ENCODE measurements around the gene DISP2. TPM values are rescaled to one million over a fixed set of nuclear protein-coding genes. Genes with fewer than 3 reads are reported as not detected.

DISP2 gene
- total and polyA plus RNA-seq, 9 of the 15 experiments (the other 6 are each of a cell fraction or from before 2014, with no cell fraction given) = 0.06 to 0.89 (median 0.15) TPM; not detected in 1

GRCh38 chr15:40339621-40339945, 18.4 kb upstream of the DISP2 start:
- Histone ChIP-seq H3K36me3 (ENCODE audit: control insufficient read depth, insufficient read depth, low read length) (no peaks in the 10 kb centered on the region), H3K4me1 (replicated peaks in 1 of 2; ENCODE audit: control insufficient read depth in 2 of 2, insufficient read depth in 2 of 2, low read length in 2 of 2) (peaks cover 9 to 51% of the 10 kb centered on the region in 2 experiments), H3K9me3 (replicated peaks; ENCODE audit: control insufficient read depth, insufficient read depth, low read depth, low read length) (no peaks in the 10 kb centered on the region), H3K27ac (ENCODE audit: extremely low read depth, low read depth, low read length) (no peak overlapping the region), H3K4me2 (ENCODE audit: insufficient read depth, low read length) (no peak overlapping the region), H2AFZ (ENCODE audit: low read depth, low read length) (no peak overlapping the region), H3K4me3 (no peak overlapping the region), H4K20me1 (replicated peaks; ENCODE audit: control insufficient read depth, insufficient read depth, low read length) (peaks cover 6% of the 10 kb centered on the region; the same call in 1 of the 2 replicates), H3K9me1 (ENCODE audit: control insufficient read depth, insufficient read depth, low read length) (no peaks in the 10 kb centered on the region), H3K79me2 (ENCODE audit: control insufficient read depth, insufficient read depth, low read length) (no peaks in the 10 kb centered on the region), H3K27me3 (ENCODE audit: control insufficient read depth in 2 of 2, insufficient read depth in 2 of 2, low read length in 2 of 2) (no peaks in the 10 kb centered on the region), H3K9ac (ENCODE audit: insufficient read depth in 1 of 2, low read depth in 2 of 2, low read length in 2 of 2) (peak overlapping the region in 1 of 2 experiments; percentile 47; a peak in 1 of 4 replicates)
- no TSS peak for BruUV-seq (replicated peaks)
- ChIA-PET CTCF (ENCODE audit: low intra/inter-chr PET ratio) (interaction anchor here (1.3 kb wide), 1 partner anchor 65 kb away, joined by 4 read pairs; no protein-coding TSS in a partner anchor), POLR2A (interaction anchor here (0.7 to 4.8 kb wide), 3 partner anchors 11 to 65 kb away, joined by 3 to 30 read pairs (median 4); no protein-coding TSS in a partner anchor)
- ATAC-seq (no peak), FAIRE-seq (no peak), DNase-seq (ENCODE audit: extremely low read depth in 1 of 4, low spot score in 3 of 4) (no peak)
- in situ Hi-C loops (cut with MboI) = no loop called here
- intact Hi-C loops (cut with micrococcal nuclease) = loop anchor here (5.0 kb wide), 1 partner anchor 122 kb away; no protein-coding TSS in a partner anchor
- TF ChIP-seq, protein P1, sequence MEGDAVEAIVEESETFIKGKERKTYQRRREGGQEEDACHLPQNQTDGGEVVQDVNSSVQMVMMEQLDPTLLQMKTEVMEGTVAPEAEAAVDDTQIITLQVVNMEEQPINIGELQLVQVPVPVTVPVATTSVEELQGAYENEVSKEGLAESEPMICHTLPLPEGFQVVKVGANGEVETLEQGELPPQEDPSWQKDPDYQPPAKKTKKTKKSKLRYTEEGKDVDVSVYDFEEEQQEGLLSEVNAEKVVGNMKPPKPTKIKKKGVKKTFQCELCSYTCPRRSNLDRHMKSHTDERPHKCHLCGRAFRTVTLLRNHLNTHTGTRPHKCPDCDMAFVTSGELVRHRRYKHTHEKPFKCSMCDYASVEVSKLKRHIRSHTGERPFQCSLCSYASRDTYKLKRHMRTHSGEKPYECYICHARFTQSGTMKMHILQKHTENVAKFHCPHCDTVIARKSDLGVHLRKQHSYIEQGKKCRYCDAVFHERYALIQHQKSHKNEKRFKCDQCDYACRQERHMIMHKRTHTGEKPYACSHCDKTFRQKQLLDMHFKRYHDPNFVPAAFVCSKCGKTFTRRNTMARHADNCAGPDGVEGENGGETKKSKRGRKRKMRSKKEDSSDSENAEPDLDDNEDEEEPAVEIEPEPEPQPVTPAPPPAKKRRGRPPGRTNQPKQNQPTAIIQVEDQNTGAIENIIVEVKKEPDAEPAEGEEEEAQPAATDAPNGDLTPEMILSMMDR (IDR thresholded peaks at IDR 0.05 in 2 of 3, conservative IDR thresholded peaks at IDR 0.05 in 1 of 3; ENCODE audit: insufficient read depth in 2 of 3, low read depth in 1 of 3, low read length in 3 of 3) = peak in 1 of 3 experiments; percentile 8; a peak in 1 of 6 replicates
- TF ChIP-seq JUN (IDR thresholded peaks at IDR 0.05; ENCODE audit: borderline replicate concordance, low read depth, low read length) = no peak
- no peak for TF ChIP-seq JUN (CRISPR knock-in tag; IDR thresholded peaks at IDR 0.05; ENCODE audit: borderline replicate concordance)
- 0 out of 2 replicates have a peak, but pooled peaks have one; percentile 15 for TF ChIP-seq SMC3 (conservative IDR thresholded peaks at IDR 0.05; ENCODE audit: insufficient read depth, low read depth, low read length)
- WGBS (ENCODE audit: insufficient coverage, low coverage, missing lambda C conversion rate) = 75% methylated on average over 5 of the region's 7 CpGs

Measured in K562 (cell line).